PFSK-1 (cell line): ENCODE measurements around the gene RASAL2.

Experiments
- FOXP2 ChIP-seq: optimal IDR thresholded peaks from 2 replicates; pipeline ENCODE3; 2011; ENCODE audit warnings: borderline replicate concordance, control low read depth, inconsistent platforms; ENCODE audit not compliant: insufficient read depth; ENCODE audit errors: extremely low read length, extremely low read depth
- POLR2AphosphoS5 ChIP-seq: IDR thresholded peaks from 2 replicates; pipeline ENCODE4 v1.6.1; 2012; ENCODE audit warnings: low read depth, mild to moderate bottlenecking, control low read depth, low read length, moderate library complexity
- SIN3A ChIP-seq: IDR thresholded peaks from 2 replicates; pipeline ENCODE4 v1.6.1; 2012; ENCODE audit warnings: mild to moderate bottlenecking, low read length, moderate library complexity, borderline replicate concordance; ENCODE audit not compliant: insufficient read depth
- TAF1 ChIP-seq: IDR thresholded peaks from 2 replicates; pipeline ENCODE4 v1.6.1; 2012; ENCODE audit warnings: low read length, control low read depth, borderline replicate concordance; ENCODE audit not compliant: insufficient read depth
- TF ChIP-seq, protein P1 (sequence below), 2 experiments: IDR thresholded peaks; 2 replicates each; pipeline versions ENCODE4 v1.6.1 to v1.8.0; 2011 to 2012; ENCODE audit warnings: low read depth in 2 of 2, low read length in 2 of 2, control low read depth in 1 of 2, inconsistent platforms in 1 of 2, mild to moderate bottlenecking in 1 of 2, moderate library complexity in 1 of 2; ENCODE audit not compliant: insufficient read depth in 1 of 2

RASAL2 gene

GRCh38 chr1:178374016-178374415, 280.1 kb downstream of the RASAL2 start:
- TF ChIP-seq SIN3A: no peak
- TF ChIP-seq, protein P1, sequence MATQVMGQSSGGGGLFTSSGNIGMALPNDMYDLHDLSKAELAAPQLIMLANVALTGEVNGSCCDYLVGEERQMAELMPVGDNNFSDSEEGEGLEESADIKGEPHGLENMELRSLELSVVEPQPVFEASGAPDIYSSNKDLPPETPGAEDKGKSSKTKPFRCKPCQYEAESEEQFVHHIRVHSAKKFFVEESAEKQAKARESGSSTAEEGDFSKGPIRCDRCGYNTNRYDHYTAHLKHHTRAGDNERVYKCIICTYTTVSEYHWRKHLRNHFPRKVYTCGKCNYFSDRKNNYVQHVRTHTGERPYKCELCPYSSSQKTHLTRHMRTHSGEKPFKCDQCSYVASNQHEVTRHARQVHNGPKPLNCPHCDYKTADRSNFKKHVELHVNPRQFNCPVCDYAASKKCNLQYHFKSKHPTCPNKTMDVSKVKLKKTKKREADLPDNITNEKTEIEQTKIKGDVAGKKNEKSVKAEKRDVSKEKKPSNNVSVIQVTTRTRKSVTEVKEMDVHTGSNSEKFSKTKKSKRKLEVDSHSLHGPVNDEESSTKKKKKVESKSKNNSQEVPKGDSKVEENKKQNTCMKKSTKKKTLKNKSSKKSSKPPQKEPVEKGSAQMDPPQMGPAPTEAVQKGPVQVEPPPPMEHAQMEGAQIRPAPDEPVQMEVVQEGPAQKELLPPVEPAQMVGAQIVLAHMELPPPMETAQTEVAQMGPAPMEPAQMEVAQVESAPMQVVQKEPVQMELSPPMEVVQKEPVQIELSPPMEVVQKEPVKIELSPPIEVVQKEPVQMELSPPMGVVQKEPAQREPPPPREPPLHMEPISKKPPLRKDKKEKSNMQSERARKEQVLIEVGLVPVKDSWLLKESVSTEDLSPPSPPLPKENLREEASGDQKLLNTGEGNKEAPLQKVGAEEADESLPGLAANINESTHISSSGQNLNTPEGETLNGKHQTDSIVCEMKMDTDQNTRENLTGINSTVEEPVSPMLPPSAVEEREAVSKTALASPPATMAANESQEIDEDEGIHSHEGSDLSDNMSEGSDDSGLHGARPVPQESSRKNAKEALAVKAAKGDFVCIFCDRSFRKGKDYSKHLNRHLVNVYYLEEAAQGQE (IDR thresholded peaks at IDR 0.05; ENCODE audit: insufficient read depth in 1 of 2, low read depth in 2 of 2, low read length in 2 of 2): no peak
- TF ChIP-seq POLR2AphosphoS5: no peak
- no peak for TF ChIP-seq FOXP2
- TF ChIP-seq TAF1: no peak

- TF ChIP-seq FOXP2 (no peak), SIN3A (no peak), TAF1 (no peak), POLR2AphosphoS5 (no peak)
- TF ChIP-seq, protein P1 (IDR thresholded peaks at IDR 0.05; ENCODE audit: insufficient read depth in 1 of 2, low read depth in 2 of 2, low read length in 2 of 2): no peak
Observed at GRCh38 chr1:178376008-178376407, 282.1 kb downstream of the RASAL2 start.

GRCh38 chr1:178379807-178380206, 285.9 kb downstream of the RASAL2 start:
- TF ChIP-seq SIN3A (no peak), POLR2AphosphoS5 (no peak), FOXP2 (no peak), TAF1 (no peak)
- TF ChIP-seq, protein P1 (IDR thresholded peaks at IDR 0.05; ENCODE audit: insufficient read depth in 1 of 2, low read depth in 2 of 2, low read length in 2 of 2): no peak

DNA sequence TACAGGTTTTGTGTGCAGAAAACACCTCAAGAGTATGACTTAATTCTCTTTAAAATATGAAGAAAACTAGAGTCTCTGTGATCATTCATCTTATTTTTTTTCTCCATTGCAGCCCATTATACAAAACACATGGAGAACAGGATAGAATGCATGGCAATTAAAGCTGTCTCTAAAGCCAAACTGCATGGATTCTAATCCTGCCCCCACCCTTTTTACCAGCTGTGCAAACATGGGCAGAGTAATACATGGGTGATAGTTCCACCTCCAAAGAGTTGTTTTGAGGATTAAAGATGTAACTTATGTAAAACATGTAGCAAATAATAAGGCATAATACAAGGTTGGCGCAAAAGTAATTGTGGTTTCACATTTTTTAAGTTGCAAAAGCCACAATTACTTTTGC, 288.5 kb downstream of the RASAL2 start:
- TF ChIP-seq SIN3A (no peak), FOXP2 (no peak), TAF1 (no peak), POLR2AphosphoS5 (no peak)
- TF ChIP-seq, protein P1 (IDR thresholded peaks at IDR 0.05; ENCODE audit: insufficient read depth in 1 of 2, low read depth in 2 of 2, low read length in 2 of 2): no peak

GRCh38 chr1:178385662-178386061, 291.8 kb downstream of the RASAL2 start:
- TF ChIP-seq, protein P1 (IDR thresholded peaks at IDR 0.05; ENCODE audit: insufficient read depth in 1 of 2, low read depth in 2 of 2, low read length in 2 of 2): no peak
- no peak for TF ChIP-seq SIN3A
- no peak for TF ChIP-seq TAF1
- no peak for TF ChIP-seq POLR2AphosphoS5
- TF ChIP-seq FOXP2: no peak
